Endothelial cell of umbilical vein (primary cell): ENCODE measurements around the gene ATP8A2.

ENCODE experiments used
- GATA2 ChIP-seq: IDR thresholded peaks from 2 replicates; pipeline ENCODE4 v1.7.0; 2011; ENCODE audit warnings: low read depth, mild to moderate bottlenecking, moderate library complexity, mixed read lengths, low read length; ENCODE audit not compliant: insufficient read length, insufficient read depth
- MAX ChIP-seq: IDR thresholded peaks from 2 replicates; pipeline ENCODE4 v1.6.1; 2011; ENCODE audit not compliant: insufficient read depth, insufficient read length
- MYC ChIP-seq: IDR thresholded peaks from one replicate; pipeline ENCODE4 v1.6.1; 2011; ENCODE audit warnings: mild to moderate bottlenecking, low read depth, low read length
- TF ChIP-seq, protein P1 (sequence below), 2 donors: IDR thresholded peaks; 1 replicate in 1 of 2; 2 replicates in 1 of 2; pipeline ENCODE4 v1.5.1; 2011; ENCODE audit warnings: low read length in 2 of 2, mild to moderate bottlenecking in 2 of 2, moderate library complexity in 2 of 2, control low read depth in 1 of 2, inconsistent platforms in 1 of 2, low read depth in 1 of 2; ENCODE audit not compliant: insufficient read depth in 1 of 2; ENCODE audit errors: extremely low read depth in 1 of 2

DNA sequence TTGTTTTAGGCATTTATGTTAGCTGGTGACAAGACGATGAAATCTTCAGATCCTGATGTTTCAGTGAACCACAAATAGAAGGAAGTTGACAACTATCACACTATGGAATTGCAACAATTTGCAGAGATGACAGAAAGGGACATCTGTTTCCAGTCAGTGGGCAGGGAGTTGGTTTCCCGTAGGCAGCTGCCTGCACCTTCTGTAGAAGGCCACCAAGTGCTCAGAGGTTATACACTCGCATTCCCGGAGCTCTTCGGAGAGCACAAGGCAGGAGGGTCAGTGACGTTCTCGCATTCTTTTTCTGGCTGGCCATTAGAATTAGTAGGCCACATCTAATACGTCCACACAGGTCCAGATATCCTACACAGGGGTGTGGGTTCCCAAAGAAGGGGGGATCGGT, 550.6 kb downstream of the ATP8A2 start:
- TF ChIP-seq, protein P1, sequence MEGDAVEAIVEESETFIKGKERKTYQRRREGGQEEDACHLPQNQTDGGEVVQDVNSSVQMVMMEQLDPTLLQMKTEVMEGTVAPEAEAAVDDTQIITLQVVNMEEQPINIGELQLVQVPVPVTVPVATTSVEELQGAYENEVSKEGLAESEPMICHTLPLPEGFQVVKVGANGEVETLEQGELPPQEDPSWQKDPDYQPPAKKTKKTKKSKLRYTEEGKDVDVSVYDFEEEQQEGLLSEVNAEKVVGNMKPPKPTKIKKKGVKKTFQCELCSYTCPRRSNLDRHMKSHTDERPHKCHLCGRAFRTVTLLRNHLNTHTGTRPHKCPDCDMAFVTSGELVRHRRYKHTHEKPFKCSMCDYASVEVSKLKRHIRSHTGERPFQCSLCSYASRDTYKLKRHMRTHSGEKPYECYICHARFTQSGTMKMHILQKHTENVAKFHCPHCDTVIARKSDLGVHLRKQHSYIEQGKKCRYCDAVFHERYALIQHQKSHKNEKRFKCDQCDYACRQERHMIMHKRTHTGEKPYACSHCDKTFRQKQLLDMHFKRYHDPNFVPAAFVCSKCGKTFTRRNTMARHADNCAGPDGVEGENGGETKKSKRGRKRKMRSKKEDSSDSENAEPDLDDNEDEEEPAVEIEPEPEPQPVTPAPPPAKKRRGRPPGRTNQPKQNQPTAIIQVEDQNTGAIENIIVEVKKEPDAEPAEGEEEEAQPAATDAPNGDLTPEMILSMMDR (IDR thresholded peaks at IDR 0.05; ENCODE audit: extremely low read depth in 1 of 2, insufficient read depth in 1 of 2, low read depth in 1 of 2, low read length in 2 of 2), result no peak
- TF ChIP-seq MAX (no peak), MYC (no peak), GATA2 (no peak)
